Adipose tissue (tissue), 3 donors: Measurements from ENCODE around the gene NDUFB5. TPM values are rescaled to one million over a fixed set of nuclear protein-coding genes. Genes with fewer than 3 reads are reported as not detected.

Experiments
- H3K27ac ChIP-seq: one replicate; pipeline ENCODE4 v1.5.1; 2013; ENCODE audit warnings: low read depth, low read length
- WGBS, 3 donors: extraction: QIAGEN DNeasy Blood & Tissue Kit; methylation state at CpG; one replicate each; pipeline ENCODE4 v1.1.7; 2013; 5-methylcytosine and 5-hydroxymethylcytosine counted together
- polyA plus RNA-seq, 3 donors: library from polyadenylated mRNA; stranded (reverse); fragments of 200-250 nt; gene quantifications; one replicate each; pipeline ENCODE4 v1.2.3, GENCODE V29; 2013
- donor health status: healthy with polysubstance abuse.
- donor health status: Bipolar disorder and iron deficiency.
- donor health status: healthy.

NDUFB5 gene
- polyA plus RNA-seq, 3 donors, result 42.5 to 145 (median 86.6) TPM

DNA sequence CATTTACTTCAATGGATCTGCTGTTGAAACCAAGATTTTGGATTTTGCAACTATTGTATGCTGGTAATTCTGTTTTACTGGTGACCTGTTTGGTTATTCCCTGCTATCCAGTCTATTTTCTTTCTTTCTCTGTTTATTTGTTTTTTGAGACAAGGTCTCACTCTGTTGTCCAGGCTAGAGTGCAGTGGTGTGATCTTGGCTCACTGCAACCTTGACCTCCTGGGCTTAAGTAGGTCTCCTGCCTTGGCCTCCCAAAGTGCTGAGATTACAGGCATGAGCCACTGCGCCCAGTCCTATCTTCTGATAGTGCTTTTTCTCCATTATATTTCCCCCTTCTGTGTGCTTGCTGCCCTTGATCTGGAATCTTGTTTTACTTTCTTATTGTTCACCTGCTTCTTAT is 63.8 kb downstream of the NDUFB5 start:
- no peak overlapping the region for H3K27ac ChIP-seq
- WGBS, 3 donors, result 75 to 100% (median 97%) methylated on average over 1 of the region's 1 CpG

DNA sequence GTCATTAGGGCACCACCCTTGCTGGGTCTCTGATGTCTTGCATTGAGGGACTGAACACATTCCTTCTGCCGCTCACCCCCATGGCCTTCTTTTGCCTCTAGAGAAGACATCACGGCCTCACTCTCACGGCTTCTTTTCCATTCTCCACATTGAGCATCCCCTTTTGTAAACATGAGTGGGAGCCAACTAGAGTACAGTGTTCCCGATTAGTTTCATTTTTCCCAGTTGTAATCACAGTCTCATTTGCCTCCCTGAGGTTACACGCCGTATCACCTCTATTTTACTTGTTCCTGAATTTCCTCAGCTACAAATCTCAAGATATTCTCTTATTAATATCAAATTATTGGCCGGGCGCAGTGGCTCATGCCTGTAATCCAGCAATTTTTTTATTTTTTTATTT is 65.7 kb downstream of the NDUFB5 start:
- no peak overlapping the region for H3K27ac ChIP-seq
- 54 to 87% (median 71%) methylated on average over 8 of the region's 8 CpGs for WGBS, 3 donors

DNA sequence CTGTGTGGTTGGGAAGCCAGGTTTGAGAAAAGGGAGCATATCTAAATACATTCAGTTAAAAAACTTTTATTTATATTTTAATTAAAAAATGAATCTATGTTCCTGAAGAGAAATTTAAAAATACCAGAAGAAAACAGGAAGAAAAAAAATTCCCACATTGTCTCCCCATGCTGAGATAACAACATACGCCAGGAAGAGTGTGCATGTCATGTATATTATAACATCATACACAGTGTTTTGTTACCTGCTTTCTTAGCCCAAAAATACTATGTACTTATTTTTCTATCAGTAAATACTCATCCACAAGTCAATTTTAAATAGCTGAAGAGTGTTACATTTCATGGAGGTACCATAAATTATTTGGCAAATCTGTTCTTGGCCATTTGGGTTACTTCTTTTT is 66.7 kb downstream of the NDUFB5 start:
- no peak overlapping the region for H3K27ac ChIP-seq
- 85 to 89% (median 85%) methylated on average over 1 of the region's 1 CpG for WGBS, 3 donors

DNA sequence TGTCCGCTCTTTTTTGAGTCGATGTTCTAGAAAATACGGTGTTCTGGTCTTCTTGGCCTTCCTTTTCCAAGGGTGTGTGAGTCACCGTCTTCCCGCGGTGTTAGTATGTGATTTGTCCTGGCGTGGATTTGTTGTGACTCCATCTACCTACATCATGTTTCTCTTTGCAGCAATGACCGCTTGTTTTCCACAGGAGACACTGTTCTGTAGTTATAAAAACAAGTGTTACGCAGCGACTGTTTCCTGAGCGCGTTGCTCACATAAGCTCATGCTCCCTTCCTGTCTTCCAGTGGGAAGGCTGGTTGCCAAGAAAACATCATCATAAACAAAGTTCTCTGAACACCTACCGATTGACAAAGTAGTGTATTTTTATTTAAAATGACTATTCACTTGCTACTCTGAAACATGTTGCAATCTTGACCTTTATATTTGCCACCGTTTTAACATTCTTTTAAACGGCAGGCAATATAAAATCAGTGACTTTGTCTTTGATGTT is 67.2 kb downstream of the NDUFB5 start:
- WGBS, 3 donors, result 69 to 81% (median 72%) methylated on average over 15 of the region's 15 CpGs
- H3K27ac ChIP-seq, result no peak overlapping the region

DNA sequence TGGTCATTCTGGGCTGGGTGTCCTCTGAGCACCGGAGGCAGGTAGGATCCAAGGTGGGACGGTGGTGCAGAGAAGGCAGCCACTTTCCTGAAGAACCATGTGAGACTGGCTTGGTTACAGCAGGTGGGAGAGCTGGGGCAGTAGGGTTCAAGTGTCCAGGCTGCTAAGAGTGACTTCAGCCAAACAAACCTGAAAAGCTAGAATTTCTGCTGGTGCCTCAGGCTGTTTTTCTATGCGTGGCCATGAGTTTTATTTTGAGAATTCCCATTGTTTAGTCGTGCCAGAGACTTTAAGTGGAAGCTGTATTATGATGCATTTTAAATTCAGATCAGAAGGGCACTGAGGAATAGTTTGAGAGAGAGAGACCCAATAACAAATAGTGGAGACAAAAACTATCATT is 68.3 kb downstream of the NDUFB5 start:
- WGBS, 3 donors, result 68 to 92% (median 79%) methylated on average over 4 of the region's 4 CpGs
- H3K27ac ChIP-seq, result no peak overlapping the region

DNA sequence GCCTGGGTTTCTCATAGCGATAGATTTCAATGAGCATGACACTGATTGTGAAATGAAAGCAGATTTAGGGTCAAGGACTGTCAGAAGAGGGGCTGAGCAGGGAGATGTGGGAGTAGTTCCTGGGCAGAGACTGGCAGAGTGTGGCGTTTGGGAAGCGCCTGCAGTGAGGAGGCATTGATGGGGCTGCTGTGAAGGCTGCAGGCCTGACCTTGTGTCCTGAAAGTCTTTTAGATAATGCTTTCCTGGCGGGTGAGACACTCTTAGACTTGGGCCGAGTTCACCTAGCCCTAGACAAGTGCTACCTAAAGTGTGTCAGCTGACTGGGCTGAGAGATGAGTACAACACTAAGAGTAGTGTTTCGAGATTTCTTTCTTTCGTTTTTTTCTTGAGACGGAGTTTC is 68.9 kb downstream of the NDUFB5 start:
- WGBS, 3 donors, result 92 to 96% (median 95%) methylated on average over 8 of the region's 8 CpGs
- H3K27ac ChIP-seq, result no peak overlapping the region

DNA sequence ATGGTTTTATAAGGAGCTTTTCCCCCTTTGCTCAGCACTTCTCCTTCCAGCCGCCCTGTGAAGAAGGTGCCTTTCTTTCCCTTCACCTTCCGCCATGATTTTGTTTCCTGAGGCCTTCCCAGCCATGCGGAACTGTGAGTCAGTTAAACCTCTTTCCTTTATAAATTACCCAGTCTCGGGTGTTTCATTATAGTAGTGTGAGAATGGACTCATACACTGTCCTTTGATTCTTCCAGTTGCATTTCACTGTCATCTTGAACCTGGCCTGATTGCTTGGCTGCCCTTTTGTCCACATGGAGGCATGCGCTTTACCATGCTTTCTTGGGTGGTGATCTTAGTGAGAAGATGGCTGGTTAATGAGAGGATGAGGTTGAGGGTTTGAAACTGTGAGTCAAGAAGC is 71.5 kb downstream of the NDUFB5 start:
- 96 to 97% (median 97%) methylated on average over 5 of the region's 5 CpGs for WGBS, 3 donors
- no peak overlapping the region for H3K27ac ChIP-seq

Other genes with a start within 250 kb of the NDUFB5 start
- 10 to 100 TPM in 1 of 3 donors, 1 to 10 TPM in 2; 1.4 to 12.7 (median 5.6) TPM for gene GNB4, start 153.3 kb upstream of the NDUFB5 start, polyA plus RNA-seq
- 10 to 100 TPM; 16.7 to 30.3 (median 24.5) TPM for gene ACTL6A, start 41.9 kb upstream of the NDUFB5 start, polyA plus RNA-seq
- gene MRPL47, start 156 bp upstream of the NDUFB5 start, polyA plus RNA-seq, result 10 to 100 TPM; 11.7 to 57.2 (median 28.3) TPM
- gene USP13, start 48.2 kb downstream of the NDUFB5 start, polyA plus RNA-seq, result 1 to 10 TPM; 2.6 to 5.3 (median 5.3) TPM